Fibroblast of mammary gland (primary cell): Measurements from ENCODE around the gene WDR75.

Experiments
- DNase-seq: peaks from one replicate; pipeline ENCODE4 v3.0.0-alpha.2; 2010; ENCODE audit warnings: low read depth
- H3K4me3 ChIP-seq: 2 replicates; pipeline ENCODE4 v1.5.1; 2011; ENCODE audit warnings: low read depth, mild to moderate bottlenecking, low read length, moderate library complexity; ENCODE audit not compliant: control insufficient read depth
- CTCF ChIP-seq: conservative IDR thresholded peaks from 2 replicates; pipeline ENCODE4 v1.5.1; 2011; ENCODE audit warnings: low read depth, low read length, inconsistent platforms; ENCODE audit not compliant: control insufficient read depth, insufficient read depth

The WDR75 gene

GRCh38 chr2:189514104-189514503 lies 72.8 kb downstream of the WDR75 start:
- no peak for TF ChIP-seq CTCF
- no peak overlapping the region for H3K4me3 ChIP-seq
- DNase-seq, result no peak

- no peak for DNase-seq
- H3K4me3 ChIP-seq, result no peak overlapping the region
- no peak for TF ChIP-seq CTCF
Observed at GRCh38 chr2:189515264-189515663, 74.0 kb downstream of the WDR75 start.

GRCh38 chr2:189516546-189516945 lies 75.3 kb downstream of the WDR75 start:
- no peak overlapping the region for H3K4me3 ChIP-seq
- no peak for TF ChIP-seq CTCF
- no peak for DNase-seq

- TF ChIP-seq CTCF, result no peak
- DNase-seq, result peak; percentile 30
- H3K4me3 ChIP-seq, result no peak overlapping the region
Observed at GRCh38 chr2:189517847-189518535, 76.7 kb downstream of the WDR75 start.

- TF ChIP-seq CTCF, result no peak
- no peak overlapping the region for H3K4me3 ChIP-seq
- DNase-seq, result no peak
Observed at GRCh38 chr2:189519631-189520387, 78.5 kb downstream of the WDR75 start.

- no peak for DNase-seq
- H3K4me3 ChIP-seq, result no peak overlapping the region
- TF ChIP-seq CTCF, result no peak
Observed at GRCh38 chr2:189521699-189522434, 80.6 kb downstream of the WDR75 start.
